ENCODE data around the gene MTTP.

DNA sequence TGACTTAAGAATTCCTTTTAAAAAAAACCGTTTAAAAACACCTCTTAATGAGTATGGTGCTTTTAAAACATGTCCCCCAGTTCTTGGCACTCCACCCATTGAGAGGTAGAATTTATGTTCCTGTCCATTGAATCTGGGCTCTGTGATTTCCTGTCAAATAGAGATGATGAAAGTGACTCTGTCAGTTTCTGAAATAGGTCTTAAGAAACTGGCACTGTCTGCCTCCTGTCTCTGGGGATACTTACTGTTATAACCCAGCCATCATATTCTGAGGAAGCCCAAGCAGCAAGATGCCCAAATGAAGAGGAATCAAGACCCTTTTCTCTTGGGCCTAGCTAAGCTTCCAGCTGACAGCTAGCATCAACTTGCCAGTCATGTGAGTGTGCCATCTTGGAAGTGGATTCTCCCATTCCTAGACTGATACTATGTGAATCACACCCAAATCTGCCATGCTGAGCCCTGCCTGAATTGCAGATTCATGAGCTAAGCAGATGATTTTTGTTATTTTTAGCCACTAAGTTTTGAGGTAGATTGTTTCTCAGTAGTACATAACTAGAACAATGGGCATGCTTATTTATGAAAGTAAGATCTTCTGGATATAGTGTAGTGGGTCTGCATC is 60.2 kb downstream of the MTTP start:
- TF ChIP-seq, protein P1, sequence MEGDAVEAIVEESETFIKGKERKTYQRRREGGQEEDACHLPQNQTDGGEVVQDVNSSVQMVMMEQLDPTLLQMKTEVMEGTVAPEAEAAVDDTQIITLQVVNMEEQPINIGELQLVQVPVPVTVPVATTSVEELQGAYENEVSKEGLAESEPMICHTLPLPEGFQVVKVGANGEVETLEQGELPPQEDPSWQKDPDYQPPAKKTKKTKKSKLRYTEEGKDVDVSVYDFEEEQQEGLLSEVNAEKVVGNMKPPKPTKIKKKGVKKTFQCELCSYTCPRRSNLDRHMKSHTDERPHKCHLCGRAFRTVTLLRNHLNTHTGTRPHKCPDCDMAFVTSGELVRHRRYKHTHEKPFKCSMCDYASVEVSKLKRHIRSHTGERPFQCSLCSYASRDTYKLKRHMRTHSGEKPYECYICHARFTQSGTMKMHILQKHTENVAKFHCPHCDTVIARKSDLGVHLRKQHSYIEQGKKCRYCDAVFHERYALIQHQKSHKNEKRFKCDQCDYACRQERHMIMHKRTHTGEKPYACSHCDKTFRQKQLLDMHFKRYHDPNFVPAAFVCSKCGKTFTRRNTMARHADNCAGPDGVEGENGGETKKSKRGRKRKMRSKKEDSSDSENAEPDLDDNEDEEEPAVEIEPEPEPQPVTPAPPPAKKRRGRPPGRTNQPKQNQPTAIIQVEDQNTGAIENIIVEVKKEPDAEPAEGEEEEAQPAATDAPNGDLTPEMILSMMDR (conservative IDR thresholded peaks at IDR 0.05; ENCODE audit: low read length), result no peak
- TF ChIP-seq EZH2phosphoT487 (IDR thresholded peaks at IDR 0.05; ENCODE audit: borderline replicate concordance, low read depth, low read length), result no peak

Data from OCI-LY7 (cell line).